Measurements from ENCODE around the gene FSCN2.

DNA sequence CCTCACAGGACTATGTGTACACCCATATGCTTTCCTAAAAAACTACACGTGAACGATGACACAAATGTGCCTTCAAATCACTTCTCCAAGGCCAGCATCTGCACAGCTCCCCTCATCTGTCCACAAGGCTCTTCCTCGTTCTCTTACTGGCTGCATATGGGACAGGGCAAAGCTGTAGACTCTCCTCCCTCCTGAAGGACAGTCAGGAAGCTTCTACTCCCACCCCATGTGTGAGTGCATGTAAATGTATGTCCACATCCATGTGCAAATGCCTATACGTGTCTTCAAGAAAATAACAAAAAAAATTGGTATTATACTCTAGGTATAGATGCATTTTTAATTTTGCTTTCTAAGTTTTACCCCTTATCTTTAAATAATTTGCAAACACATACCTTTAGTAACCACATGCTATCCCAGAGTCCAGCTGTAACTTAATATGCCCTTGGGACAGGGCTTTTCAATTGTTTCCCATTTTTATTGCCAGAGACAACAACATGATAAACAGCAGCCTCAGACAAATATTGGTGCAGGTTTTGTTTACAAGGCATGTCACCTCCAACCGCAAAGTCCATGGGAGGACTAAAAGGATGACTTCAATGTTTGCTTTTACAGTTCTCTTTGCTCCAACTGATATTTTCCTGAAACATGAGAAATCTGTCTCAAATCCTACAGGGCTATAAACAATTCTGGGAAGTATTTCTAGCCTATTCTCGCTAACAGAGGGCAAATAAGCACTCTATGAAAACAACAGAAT, 55.6 kb downstream of the FSCN2 start:
- no peak for TF ChIP-seq RAD21 (IDR thresholded peaks at IDR 0.05; ENCODE audit: low read length)
- no peak for TF ChIP-seq NRF1 (IDR thresholded peaks at IDR 0.05; ENCODE audit: low read depth, low read length)
- TF ChIP-seq CTCF (IDR thresholded peaks at IDR 0.05) = no peak
- no peak for TF ChIP-seq MXI1 (IDR thresholded peaks at IDR 0.05; ENCODE audit: low read depth, low read length)

All from SK-N-SH (cell line).